CD4-positive, alpha-beta T cell treated with Interleukin-1 beta for 1 hour (primary cell): ENCODE measurements around the gene EFHD2.

Experiments used
- DNase-seq, 2 donors: peaks; one replicate each; pipeline ENCODE4 v3.0.0-alpha.2; 2020 to 2022

Gene EFHD2

DNA sequence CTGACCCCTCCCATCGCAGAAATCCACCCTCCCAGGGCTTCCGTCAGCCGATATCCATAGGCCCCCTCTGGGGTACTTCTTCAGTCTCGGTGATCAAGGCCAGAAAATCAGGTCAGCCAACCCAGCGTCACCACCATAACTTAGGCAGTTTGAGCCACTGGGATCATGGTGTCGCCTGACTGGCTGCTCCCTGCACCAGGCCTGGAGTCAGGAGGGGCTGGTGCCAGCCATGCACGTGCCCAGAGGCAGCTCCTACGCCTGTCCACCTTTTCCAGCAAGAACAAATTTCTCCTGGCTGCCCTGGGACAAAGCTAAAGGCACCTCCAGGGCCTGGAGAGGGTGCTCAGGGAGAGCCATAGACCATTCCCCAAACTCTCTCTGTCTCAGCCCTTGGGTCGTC, 23.8 kb downstream of the EFHD2 start:
- DNase-seq: peak in 1 of 2 donors; percentile 8

DNA sequence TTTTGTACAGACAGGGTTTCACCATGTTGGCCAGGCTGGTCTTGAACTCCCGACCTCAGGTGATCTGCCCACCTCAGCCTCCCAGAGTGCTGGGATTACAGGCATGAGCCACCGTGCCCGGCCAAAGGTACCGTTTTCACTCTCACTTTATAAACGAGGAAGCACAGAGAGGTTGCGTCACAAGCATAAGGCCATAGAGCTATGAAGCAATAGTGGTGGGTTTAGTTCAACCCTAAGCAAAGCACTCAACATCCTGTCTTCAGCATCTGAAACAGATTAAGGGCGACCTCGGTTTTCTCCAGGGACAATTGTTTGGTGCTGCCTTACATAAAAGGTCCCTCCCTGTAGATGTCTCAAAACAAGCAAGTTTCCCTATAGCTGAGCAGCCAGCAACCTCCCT, 25.1 kb downstream of the EFHD2 start:
- peak; percentile 6 to 50 for DNase-seq

DNA sequence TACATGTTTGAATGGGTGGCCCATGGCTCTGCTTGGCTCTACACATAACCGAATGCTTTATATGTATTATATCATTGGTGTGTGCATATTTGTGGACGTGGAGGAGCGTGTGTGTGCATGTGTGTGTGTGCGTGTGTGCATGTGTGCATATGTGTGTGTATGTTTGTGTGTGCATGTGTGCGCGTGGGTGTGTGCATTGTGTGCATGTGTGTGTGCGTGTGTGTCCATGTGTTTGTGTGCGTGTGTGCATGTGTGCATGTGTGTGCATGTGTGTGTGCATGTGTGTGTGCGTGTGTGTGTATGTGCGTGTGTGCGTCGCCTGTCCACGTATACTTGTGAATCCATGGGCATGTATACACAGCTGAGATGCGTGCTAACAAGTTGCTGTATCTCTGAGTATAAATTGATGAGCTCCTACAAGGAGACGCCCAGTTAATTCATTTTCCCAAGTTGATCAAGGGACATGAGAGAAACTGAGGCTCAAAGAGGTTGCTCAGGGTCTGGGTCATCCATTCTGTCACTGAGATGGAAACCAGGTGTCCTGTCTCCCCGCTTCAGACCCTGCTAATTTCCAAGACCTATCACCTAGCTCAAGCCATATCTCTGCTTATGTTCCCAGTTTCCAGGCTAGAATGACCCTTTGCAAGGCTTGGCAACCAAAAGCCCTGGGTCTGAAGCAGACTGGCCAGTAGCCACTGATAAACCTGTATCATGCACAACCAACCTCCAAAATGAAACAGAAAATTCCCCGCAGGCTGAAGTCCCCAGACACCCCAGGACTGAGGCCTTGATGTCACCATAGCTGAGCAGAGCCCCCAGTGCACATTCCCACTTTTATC, 25.8 kb downstream of the EFHD2 start:
- peak in 1 of 2 donors; percentile 11 for DNase-seq

DNA sequence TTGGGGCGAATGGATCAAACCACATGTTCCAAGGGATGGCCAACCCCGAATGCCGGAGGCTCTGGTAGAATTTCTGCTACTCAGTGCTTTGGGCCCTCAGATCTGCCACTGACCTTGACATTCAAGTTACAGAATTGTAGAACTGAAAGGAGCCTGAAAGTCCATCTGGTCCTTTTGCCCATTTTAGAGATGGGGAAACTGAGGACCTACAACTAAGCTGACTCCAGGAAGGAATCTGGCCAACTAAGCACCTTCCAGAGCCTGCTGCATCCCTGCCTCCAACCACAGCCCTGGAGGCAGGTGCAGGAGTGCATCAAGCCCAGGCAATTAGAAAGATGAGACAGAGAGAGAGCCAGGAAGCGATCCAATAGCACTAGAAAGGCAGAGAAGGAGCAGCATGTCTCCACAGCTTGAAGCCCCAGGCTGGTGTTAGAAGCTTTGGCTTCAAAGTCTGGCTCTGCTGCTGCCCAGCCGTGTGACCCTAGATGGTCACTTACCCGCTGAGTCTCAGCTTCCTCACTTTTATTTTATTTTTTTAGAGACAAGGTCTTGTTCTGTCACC, 27.3 kb downstream of the EFHD2 start:
- no peak for DNase-seq

DNA sequence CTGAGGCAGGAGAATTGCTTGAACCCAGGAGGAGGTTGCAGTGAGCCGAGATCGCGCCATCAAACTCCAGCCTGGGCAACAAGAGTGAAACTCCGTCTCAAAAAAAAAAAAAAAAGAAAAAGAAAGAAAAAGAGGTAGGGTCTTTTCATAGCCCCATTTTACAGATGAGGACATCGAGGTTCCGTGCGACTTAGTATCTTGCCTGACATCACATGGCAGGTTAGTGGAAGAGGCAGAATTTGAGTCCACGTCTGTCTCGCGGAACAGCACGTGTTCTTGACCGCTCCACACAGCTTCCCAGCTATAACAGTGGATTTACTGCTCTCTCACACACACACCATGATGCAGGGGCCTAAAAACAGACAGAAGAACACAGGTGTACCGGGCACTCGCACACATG, 29.6 kb downstream of the EFHD2 start:
- DNase-seq: no peak

DNA sequence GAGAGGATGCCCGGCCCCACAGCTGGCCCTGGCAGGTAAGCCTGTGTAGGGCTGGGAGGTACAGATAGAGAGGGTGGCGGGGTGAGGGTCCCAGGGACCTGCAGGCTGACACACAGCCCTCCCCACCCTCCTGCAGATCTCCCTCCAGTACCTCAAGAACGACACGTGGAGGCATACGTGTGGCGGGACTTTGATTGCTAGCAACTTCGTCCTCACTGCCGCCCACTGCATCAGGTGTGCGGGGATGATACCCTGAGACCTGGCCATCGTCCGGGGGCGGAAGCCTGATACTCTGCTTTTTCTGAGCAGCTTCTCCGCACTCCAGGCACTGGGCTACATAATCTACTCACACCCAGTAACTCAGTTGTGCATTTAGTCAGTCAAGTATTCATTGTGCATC, 30.7 kb downstream of the EFHD2 start:
- no peak for DNase-seq

DNA sequence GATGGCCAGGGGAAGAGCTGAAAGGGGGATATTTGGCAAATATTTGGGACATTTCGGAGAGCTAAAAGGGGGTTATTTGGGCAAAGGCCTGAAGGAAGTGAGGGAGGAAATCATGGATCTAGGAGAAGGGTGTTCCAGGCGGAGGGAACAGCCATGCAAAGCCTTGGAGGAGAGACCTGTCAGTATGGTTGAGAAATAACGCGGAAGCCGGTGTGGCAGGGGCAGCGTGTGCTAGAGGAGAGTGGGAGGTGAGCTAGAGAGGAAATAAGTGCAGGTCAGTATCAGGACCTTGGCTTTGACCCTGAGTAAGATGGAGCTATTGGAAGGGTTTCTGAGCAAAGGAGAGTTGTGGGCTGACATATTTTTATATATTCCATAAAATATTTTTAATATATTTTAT, 31.6 kb downstream of the EFHD2 start:
- no peak for DNase-seq

DNA sequence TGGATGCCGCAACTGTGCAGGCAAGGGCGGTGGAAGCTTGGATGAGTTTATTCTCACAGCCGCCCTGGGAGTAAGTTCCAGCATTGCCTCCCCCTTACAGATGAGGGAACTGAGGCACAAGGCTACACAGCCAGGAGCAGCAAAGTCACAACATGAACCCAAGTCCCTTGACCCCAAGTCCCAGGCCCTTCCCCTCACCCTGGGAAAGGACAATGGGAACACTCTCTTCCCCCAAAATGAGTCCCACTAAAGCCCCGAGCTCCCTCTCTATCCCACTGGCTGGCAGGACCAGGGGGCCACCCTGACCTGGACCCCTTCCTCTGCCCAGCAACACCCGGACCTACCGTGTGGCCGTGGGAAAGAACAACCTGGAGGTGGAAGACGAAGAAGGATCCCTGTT, 32.4 kb downstream of the EFHD2 start:
- DNase-seq: no peak

DNA sequence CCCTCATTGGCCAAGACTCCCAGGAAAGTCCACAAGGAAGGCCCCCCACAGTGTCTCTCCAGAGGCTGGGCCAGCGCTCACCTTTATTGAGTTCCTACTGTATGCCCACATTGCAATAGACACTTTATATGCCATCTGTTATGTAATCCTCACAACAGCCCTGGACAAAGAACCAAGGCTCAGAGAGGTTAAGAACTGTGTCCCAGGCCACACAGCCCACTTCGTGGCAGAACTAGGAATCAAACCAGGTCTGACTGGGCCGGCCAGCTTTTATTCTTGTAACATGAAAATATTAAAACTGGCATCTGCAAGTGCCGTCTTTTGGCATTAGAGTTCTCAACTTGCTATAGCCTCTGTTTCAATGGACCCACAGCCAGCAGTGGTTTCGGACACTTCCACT, 33.1 kb downstream of the EFHD2 start:
- DNase-seq: no peak

DNA sequence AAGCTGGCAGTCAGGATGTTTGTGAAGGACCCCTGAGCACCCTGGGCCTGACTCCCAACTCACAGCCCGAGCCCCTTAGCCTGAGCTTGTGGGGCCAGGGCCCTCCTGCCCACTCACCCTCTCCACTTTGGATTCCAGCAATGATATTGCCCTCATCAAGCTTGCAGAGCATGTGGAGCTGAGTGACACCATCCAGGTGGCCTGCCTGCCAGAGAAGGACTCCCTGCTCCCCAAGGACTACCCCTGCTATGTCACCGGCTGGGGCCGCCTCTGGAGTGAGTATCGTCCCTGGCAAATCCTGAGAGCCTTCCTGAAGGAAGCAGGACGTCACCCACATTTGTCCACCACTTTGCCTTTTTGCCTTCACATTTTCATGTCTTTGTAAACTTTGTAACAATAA, 33.6 kb downstream of the EFHD2 start:
- no peak for DNase-seq

DNA sequence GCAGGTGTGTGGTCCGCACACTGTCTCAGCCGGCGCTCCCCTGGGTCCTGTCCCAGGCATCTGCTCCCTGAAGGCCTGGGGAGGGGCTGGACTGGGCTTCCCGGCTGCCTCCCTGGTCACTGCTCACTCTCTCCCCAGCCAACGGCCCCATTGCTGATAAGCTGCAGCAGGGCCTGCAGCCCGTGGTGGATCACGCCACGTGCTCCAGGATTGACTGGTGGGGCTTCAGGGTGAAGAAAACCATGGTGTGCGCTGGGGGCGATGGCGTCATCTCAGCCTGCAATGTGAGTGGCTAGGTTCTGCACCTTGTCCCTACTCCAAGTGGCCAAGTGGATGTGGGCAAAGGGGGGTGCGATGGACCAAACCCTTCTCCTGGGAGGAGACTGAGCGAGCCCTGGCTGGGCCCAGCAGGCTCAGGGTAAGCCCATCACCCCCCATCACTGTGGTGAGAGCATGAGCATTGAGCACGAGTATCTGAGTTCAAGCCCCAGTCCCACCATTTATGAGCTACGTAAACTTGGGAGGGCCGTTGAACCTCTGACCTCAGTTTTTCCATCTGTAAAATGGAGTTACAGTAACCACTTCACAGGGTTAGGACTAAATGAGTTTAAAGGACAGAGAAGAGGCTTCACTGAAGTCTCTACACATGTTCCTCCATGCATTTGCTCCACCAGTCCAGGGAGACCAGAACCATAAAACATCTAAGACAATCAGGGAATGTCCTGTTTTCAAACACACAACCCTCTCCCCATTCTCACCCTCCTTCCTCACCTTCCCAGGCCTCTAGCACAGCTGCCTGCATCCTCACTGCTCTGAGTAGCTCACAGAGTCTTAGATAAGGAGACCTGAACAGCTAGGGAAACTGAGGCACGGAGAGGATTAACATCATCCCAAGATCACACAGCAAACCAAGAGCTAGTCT, 35.0 kb downstream of the EFHD2 start:
- no peak for DNase-seq

DNA sequence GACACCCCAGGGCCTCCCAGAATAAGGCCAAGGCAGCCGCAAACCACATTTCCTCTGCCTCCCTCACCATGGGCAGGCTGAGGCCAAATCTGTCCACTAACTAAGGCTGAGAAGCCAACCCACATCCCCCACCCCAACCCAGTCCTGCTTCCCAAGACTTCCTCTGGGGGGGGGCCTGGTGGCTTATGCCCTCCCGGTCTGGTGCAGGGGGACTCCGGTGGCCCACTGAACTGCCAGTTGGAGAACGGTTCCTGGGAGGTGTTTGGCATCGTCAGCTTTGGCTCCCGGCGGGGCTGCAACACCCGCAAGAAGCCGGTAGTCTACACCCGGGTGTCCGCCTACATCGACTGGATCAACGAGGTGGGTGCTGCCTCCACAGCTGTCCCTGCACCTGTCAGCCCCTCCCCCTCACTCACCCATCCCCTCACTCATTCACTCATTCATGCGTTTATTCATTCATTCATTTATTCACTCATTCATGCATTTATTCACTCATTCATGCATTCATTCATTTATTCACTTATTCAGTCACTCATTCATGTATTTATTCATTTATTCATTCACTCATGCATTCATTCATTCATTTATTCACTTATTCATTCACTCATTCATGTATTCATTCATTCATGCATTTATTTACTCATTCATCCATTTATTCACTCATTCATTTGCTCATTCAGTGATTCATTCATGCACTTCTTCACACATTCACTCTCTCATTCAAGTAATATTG, 35.9 kb downstream of the EFHD2 start:
- no peak for DNase-seq

DNA sequence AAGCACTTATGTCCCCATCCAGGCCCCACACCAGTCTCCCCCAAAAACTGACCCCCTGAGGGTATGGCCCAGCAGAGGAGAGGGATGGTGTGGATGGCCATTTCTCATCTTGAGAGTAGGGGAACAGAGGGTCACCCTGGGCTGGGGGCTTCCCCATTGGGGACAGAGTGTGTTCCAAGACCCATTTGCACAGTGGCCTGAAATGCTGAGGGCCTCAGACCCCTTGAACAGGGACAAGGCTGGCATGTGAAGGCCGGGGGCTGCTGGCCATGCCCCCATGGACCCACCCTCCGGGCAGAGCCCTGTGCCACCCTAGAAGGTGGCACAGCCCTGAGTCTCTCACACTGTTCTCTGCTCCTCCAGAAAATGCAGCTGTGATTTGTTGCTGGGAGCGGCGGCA, 36.5 kb downstream of the EFHD2 start:
- no peak for DNase-seq

DNA sequence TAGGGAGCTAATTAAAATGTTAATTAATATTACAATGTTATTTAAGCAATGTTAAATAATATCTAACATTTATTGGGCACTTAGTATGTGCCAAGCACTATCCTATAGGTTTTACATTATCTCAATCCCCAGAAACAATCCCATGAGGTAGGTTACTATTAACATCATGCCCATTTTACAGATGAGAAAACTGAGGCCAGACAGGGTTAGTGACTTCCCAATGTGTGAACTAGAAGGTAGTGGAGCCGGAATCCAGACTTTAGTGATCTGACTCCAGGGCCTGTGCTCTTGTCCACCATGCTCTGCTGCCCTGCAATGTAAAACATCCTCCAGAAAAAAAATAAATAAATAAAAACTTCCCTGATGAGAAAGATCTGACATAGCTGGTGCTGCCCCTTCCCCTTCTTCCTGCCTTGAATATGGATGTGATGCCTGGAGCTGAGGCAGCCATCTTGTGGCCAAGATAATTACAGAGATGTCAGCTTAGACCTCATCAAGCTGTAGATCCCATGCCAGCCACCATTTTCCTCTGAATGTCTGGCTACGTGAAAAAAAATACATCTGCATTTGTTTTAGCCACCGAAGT, 39.3 kb downstream of the EFHD2 start:
- DNase-seq: no peak

DNA sequence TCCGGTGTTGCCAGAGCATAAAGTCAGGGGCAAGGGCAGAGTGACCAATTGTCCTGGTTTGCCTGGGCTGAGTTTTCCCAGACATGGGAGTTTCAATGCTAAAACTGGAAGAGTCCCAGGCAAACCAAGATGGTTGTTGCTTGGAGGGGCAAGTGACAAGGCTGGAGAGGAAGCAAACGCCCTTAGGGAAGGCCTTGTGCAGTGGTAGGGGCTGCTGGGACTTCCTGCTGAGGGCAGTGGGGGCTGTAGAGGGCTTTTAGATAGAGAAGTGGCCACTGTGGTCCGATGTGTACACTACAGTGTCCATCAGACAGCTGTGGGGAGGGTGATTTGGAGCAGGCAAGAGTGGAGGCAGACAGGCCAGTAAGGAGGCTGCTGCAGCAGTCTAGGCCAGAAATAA, 39.9 kb downstream of the EFHD2 start:
- DNase-seq: no peak

DNA sequence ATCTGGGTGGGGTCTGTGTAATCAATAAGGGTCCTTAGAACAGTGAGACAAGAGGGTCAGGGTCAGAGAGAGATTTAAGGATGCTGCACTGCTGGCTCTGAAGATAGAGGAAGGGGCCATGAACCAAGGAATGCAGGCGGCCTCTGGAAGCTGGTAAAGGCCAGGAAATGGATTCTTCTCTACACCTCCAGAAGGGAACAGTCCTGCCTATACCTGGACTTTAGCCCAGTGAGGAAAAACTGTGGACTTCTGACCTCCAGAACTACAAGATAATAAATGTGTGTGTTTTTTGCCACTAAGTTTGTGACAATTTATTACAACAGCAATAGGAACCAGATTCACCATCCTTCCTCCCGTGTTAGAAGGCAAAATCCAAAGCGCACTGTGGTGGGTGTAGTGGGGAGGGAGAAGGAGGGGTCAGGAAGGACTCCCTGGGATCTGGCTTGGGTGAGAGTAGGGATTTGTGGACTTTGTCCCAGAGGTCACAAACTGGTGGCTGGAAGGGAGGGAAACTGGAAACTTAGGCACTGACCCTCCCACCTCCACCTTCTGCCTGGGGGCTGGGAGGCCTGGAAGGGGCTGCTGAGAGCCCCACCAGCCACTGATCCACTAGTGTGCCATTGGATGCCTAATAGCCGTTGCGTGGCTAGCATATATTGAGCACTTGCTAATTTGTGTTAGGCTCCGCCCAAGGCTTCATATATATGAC, 41.5 kb downstream of the EFHD2 start:
- DNase-seq: no peak

DNA sequence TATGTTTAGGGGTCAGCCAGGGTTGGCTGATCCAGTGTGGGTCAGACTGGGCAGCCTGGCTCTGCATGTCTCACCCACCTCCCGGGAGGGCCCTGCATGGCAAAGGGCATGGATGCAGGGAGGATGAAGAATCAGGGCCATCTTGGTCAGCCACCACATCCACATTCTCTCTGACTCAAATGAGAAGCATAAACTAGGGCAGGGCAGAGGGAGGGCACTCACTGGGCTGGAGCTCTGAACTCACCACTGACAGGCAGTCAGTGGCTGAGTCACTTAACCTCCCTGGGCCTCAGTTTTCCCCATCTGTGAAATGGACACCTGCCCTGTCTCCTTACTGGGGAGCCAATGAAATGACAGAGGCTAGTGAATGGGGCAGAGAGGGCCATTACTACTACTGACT, 42.5 kb downstream of the EFHD2 start:
- no peak for DNase-seq

DNA sequence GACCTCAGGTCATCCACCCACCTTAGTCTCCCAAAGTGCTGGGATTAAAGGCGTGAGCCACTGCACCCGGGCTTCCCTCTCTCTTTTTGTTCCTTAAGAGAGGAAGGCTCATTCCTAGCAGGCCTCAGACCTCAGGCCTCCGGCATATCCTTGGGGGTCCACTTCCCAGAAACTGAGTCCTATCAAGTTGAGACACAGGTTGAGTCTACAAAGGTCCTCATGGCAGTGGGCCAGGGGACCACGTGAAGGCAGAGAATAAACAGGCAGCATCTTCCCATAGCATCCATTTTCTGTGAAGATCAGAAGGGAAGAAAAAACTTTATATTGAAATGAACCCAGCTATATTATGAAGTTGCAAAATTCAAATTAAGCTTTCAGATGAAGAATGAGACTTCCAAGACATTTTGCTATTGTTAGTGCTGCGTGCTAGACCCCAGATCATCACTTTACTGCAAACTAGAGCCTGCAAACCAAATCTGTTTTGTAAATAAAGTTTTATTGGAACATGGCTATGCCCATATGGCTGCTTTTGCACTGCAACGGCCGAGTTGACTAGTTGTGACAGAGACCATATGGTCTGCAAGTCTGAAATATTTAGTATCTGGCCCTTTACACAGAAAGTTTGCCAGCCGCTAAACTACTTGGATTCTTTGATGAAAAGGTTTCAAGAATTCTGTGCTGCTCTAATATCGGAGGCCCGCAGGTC, 43.3 kb downstream of the EFHD2 start:
- DNase-seq: no peak

DNA sequence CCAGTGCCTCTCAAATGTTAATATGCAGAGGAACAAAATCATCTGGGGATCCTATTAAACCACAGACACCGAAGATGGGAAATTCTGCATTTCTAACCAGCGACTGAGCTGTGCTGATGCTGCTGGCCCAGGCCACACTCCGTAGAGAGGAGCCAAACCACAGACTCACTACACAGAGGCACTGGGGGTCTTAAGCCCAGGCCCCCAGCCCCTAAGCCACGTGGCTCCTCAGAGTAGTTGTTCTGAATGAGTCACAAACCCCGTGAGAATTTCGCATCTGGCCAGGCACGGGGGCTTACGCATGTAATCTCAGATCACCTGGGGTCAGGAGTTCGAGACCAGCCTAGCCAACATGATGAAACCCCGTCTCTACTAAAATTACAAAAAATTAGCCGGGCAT, 44.0 kb downstream of the EFHD2 start:
- DNase-seq: no peak

DNA sequence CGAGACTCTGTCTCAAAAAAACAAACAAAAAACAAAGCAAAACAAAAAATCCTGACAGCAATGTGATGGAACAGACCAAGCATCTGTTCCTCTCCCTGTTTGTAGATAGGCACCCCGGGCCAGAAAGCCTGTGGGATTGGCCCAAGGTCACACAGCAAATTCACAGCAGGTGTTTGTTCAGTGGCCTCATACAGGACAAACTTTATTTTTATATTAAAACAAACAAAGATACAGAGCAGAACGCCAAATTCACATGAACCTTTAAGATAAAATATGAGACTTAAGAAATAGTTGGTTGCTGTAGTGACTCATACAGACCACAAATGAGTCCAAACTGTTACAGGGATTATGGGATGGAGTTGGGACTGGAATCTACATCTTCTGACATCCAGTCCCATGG, 44.6 kb downstream of the EFHD2 start:
- no peak for DNase-seq

DNA sequence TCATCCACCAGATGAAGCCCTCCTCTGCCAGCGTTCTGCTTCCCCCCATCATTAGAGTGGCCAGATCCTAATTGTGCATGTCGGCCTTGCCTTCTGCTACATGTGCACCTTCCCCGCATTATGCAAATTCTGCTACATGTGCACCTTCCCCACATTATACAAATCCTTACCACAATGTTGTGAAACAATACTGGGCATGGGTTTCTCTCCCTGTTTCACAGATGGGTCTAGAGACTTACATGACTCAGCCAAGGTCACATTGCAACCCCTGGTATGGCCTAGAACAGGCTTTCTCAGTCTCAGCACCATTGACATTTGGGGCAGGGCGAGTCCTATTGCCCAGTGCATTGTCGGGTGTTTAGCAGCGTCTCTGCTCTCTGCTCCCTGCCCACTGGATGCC, 45.8 kb downstream of the EFHD2 start:
- DNase-seq: no peak
